Measurements from ENCODE around the gene FAXDC2. TPM values are rescaled to one million over a fixed set of nuclear protein-coding genes. Genes with fewer than 3 reads are reported as not detected.

The FAXDC2 gene
- total and polyA plus RNA-seq, 2 donors (not counting 1 experiment from before 2014, with no cell fraction given): 11.9 to 20.6 TPM

DNA sequence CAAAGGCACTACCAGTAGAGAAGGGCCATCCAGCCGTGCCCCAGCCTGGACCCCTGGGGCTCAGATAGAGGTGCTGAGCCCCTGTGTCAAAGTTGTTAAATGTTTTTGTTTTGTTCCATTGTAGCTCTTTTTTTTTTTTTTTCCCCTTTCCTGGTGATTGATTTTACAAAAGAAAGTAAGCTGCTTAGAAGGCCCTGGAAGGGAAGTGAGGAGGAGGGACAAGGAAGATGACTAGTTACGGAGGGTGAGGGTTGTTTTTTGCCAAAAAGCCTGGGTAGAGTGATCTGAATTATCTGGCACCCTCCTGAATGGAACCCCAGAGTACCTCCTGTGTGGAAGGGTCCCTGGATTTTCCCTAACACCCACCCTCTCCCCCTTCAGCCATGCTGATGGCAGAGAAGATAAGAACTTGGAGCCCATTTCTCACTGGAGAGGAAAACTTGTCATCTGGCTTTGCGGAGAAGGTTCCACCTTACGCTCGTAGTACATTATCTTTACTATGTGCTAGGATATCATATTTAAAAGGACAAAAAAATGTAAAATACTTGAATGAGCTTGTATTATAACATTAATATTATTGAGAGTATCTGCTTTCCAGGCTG lies 33.4 kb downstream of the FAXDC2 start:
- no peak overlapping the region for H3K9ac ChIP-seq (ENCODE audit: insufficient read depth, low read length)
- H3K9me3 ChIP-seq (ENCODE audit: control insufficient read depth, insufficient read depth, low read depth, low read length): no peaks in the 10 kb centered on the region
- H3K27ac ChIP-seq (ENCODE audit: insufficient read depth, low read length): no peak overlapping the region
- H3K4me1 ChIP-seq (ENCODE audit: control insufficient read depth, extremely low read depth, insufficient read depth, low read length): no peaks in the 10 kb centered on the region
- no peaks in the 10 kb centered on the region for H3K79me2 ChIP-seq (ENCODE audit: control insufficient read depth, insufficient read depth, low read length)
- H3K4me2 ChIP-seq (ENCODE audit: extremely low read depth, insufficient read depth, low read length): no peak overlapping the region
- peaks cover 32% of the 10 kb centered on the region for H3K36me3 ChIP-seq (ENCODE audit: control insufficient read depth, insufficient read depth, low read length)
- no peaks in the 10 kb centered on the region for H4K20me1 ChIP-seq (ENCODE audit: control insufficient read depth, extremely low read depth, insufficient read depth, low read length)
- no peaks in the 10 kb centered on the region for H3K27me3 ChIP-seq (ENCODE audit: control insufficient read depth, insufficient read depth, low read length)
- no peak for DNase-seq (ENCODE audit: low read depth in 2 of 2)
- TF ChIP-seq, protein P1, sequence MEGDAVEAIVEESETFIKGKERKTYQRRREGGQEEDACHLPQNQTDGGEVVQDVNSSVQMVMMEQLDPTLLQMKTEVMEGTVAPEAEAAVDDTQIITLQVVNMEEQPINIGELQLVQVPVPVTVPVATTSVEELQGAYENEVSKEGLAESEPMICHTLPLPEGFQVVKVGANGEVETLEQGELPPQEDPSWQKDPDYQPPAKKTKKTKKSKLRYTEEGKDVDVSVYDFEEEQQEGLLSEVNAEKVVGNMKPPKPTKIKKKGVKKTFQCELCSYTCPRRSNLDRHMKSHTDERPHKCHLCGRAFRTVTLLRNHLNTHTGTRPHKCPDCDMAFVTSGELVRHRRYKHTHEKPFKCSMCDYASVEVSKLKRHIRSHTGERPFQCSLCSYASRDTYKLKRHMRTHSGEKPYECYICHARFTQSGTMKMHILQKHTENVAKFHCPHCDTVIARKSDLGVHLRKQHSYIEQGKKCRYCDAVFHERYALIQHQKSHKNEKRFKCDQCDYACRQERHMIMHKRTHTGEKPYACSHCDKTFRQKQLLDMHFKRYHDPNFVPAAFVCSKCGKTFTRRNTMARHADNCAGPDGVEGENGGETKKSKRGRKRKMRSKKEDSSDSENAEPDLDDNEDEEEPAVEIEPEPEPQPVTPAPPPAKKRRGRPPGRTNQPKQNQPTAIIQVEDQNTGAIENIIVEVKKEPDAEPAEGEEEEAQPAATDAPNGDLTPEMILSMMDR (conservative IDR thresholded peaks at IDR 0.05 in 1 of 2, IDR thresholded peaks at IDR 0.05 in 1 of 2; ENCODE audit: low read depth in 1 of 2, low read length in 2 of 2): no peak
- TF ChIP-seq EZH2 (IDR thresholded peaks at IDR 0.05; ENCODE audit: low read length, missing control alignments): no peak
- H2AFZ ChIP-seq (ENCODE audit: low read length): no peak overlapping the region
- H3K4me3 ChIP-seq (replicated peaks in 1 of 4; ENCODE audit: control extremely low read depth in 1 of 4, insufficient read depth in 1 of 4, low read depth in 3 of 4, low read length in 4 of 4): no peak overlapping the region

DNA sequence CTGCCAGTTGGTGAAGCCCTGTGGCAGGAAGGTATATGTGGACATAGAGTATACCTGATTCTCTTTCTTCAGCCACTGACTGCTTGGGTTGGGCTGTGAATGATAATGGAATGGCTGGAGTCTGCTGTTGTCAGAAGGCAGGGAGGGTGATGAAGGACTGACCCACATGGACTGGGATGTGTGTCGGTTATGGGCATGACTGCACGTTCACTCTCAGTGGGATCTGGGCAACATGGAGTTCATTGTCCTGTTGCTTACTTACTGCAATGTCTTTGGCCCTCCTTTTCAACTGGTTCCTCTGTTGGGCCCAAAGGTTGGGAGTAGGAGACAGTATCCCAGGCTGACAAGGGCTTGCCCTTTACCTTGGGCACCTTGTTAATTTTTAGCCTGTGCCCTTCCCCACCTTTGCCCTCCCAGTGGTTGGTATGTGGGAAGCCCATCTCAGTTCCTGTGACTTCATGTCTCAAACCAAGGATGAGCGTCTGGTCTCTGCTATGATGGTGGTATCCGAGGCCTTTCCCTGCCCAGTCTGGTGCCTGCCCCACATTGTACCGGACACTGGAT lies 34.6 kb downstream of the FAXDC2 start:
- no peak overlapping the region for H3K9ac ChIP-seq (ENCODE audit: insufficient read depth, low read length)
- no peaks in the 10 kb centered on the region for H3K79me2 ChIP-seq (ENCODE audit: control insufficient read depth, insufficient read depth, low read length)
- no peak overlapping the region for H2AFZ ChIP-seq (ENCODE audit: low read length)
- no peak overlapping the region for H3K4me2 ChIP-seq (ENCODE audit: extremely low read depth, insufficient read depth, low read length)
- TF ChIP-seq, protein P1 (conservative IDR thresholded peaks at IDR 0.05 in 1 of 2, IDR thresholded peaks at IDR 0.05 in 1 of 2; ENCODE audit: low read depth in 1 of 2, low read length in 2 of 2): no peak
- TF ChIP-seq EZH2 (IDR thresholded peaks at IDR 0.05; ENCODE audit: low read length, missing control alignments): no peak
- H3K4me3 ChIP-seq (replicated peaks in 1 of 4; ENCODE audit: control extremely low read depth in 1 of 4, insufficient read depth in 1 of 4, low read depth in 3 of 4, low read length in 4 of 4): no peak overlapping the region
- H4K20me1 ChIP-seq (ENCODE audit: control insufficient read depth, extremely low read depth, insufficient read depth, low read length): no peaks in the 10 kb centered on the region
- DNase-seq (ENCODE audit: low read depth in 2 of 2): no peak
- no peaks in the 10 kb centered on the region for H3K27me3 ChIP-seq (ENCODE audit: control insufficient read depth, insufficient read depth, low read length)
- H3K36me3 ChIP-seq (ENCODE audit: control insufficient read depth, insufficient read depth, low read length): peaks cover 34% of the 10 kb centered on the region
- no peak overlapping the region for H3K27ac ChIP-seq (ENCODE audit: insufficient read depth, low read length)
- no peaks in the 10 kb centered on the region for H3K9me3 ChIP-seq (ENCODE audit: control insufficient read depth, insufficient read depth, low read depth, low read length)
- H3K4me1 ChIP-seq (ENCODE audit: control insufficient read depth, extremely low read depth, insufficient read depth, low read length): no peaks in the 10 kb centered on the region

DNA sequence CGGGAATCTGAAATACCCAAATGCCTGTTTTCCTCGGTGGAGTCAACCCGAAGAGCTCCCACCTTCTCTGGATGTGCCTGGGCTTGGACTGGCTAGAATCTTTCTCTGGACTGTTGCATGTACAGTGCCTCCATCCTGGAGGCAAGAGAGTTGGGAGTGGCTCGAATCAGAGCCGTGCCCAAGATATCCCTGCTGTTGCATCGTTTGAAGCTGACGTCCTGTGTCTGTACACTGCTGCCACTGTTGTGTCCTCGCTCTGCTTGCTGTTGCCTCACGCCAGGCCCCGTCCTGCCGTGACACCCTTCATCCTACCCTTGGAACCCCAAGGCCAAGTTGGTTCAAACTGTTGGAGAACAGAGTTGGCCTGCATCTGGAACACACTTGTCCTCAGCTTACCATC lies 35.4 kb downstream of the FAXDC2 start:
- no peaks in the 10 kb centered on the region for H3K79me2 ChIP-seq (ENCODE audit: control insufficient read depth, insufficient read depth, low read length)
- no peak overlapping the region for H2AFZ ChIP-seq (ENCODE audit: low read length)
- no peak overlapping the region for H3K4me2 ChIP-seq (ENCODE audit: extremely low read depth, insufficient read depth, low read length)
- H3K36me3 ChIP-seq (ENCODE audit: control insufficient read depth, insufficient read depth, low read length): peaks cover 30% of the 10 kb centered on the region
- no peaks in the 10 kb centered on the region for H3K9me3 ChIP-seq (ENCODE audit: control insufficient read depth, insufficient read depth, low read depth, low read length)
- H3K27me3 ChIP-seq (ENCODE audit: control insufficient read depth, insufficient read depth, low read length): no peaks in the 10 kb centered on the region
- no peak overlapping the region for H3K9ac ChIP-seq (ENCODE audit: insufficient read depth, low read length)
- no peaks in the 10 kb centered on the region for H3K4me1 ChIP-seq (ENCODE audit: control insufficient read depth, extremely low read depth, insufficient read depth, low read length)
- no peaks in the 10 kb centered on the region for H4K20me1 ChIP-seq (ENCODE audit: control insufficient read depth, extremely low read depth, insufficient read depth, low read length)
- no peak overlapping the region for H3K27ac ChIP-seq (ENCODE audit: insufficient read depth, low read length)
- no peak overlapping the region for H3K4me3 ChIP-seq (replicated peaks in 1 of 4; ENCODE audit: control extremely low read depth in 1 of 4, insufficient read depth in 1 of 4, low read depth in 3 of 4, low read length in 4 of 4)
- DNase-seq (ENCODE audit: low read depth in 2 of 2): no peak
- TF ChIP-seq, protein P1 (conservative IDR thresholded peaks at IDR 0.05 in 1 of 2, IDR thresholded peaks at IDR 0.05 in 1 of 2; ENCODE audit: low read depth in 1 of 2, low read length in 2 of 2): no peak
- no peak for TF ChIP-seq EZH2 (IDR thresholded peaks at IDR 0.05; ENCODE audit: low read length, missing control alignments)

Data from fibroblast of lung (primary cell).